ENCODE measurements around the gene KLF13. TPM values are rescaled to one million over a fixed set of nuclear protein-coding genes. Genes with fewer than 3 reads are reported as not detected.

Gene KLF13
- total RNA-seq, 1 experiment from 2014 or later, result 22.1 TPM

- intact Hi-C loops (cut with micrococcal nuclease; ENCODE audit: unreplicated experiment), result no loop called here
- no TSS peak for BruUV-seq (replicated peaks)
- H3K4me3 ChIP-seq (ENCODE audit: low read depth, low read length, poor library complexity, severe bottlenecking), result no peak overlapping the region
- peaks cover 33% of the 10 kb centered on the region for H3K4me1 ChIP-seq (ENCODE audit: insufficient read depth, low read length, poor library complexity, severe bottlenecking)
- H3K9me3 ChIP-seq (ENCODE audit: low read depth, low read length, poor library complexity, severe bottlenecking), result no peaks in the 10 kb centered on the region
- no peaks in the 10 kb centered on the region for H3K36me3 ChIP-seq (ENCODE audit: insufficient read depth, low read length, poor library complexity, severe bottlenecking)
- H3K27me3 ChIP-seq (replicated peaks; ENCODE audit: insufficient read depth, low read depth, low read length, poor library complexity), result no peaks in the 10 kb centered on the region
- TF ChIP-seq CTCF (conservative IDR thresholded peaks at IDR 0.05; ENCODE audit: low read depth, low read length), result no peak
- TF ChIP-seq EZH2 (IDR thresholded peaks at IDR 0.05; ENCODE audit: borderline replicate concordance, low read depth, low read length, poor library complexity, severe bottlenecking), result no peak
- no peak for DNase-seq (ENCODE audit: low spot score)
- ChIA-PET POLR2A (ENCODE audit: low non-redundant PET) (interaction anchor here (0.7 kb wide), 1 partner anchor 334 kb away, joined by 3 read pairs; no protein-coding TSS in a partner anchor), CTCF (no interaction called here)
- H3K27ac ChIP-seq (ENCODE audit: low read depth, low read length, poor library complexity, severe bottlenecking), result no peak overlapping the region
These were observed 35.3 kb downstream of the KLF13 start for GRCh38 chr15:31361764-31362515.

- no peak for DNase-seq (ENCODE audit: low spot score)
- Histone ChIP-seq H3K36me3 (ENCODE audit: insufficient read depth, low read length, poor library complexity, severe bottlenecking) (no peaks in the 10 kb centered on the region), H3K27me3 (replicated peaks; ENCODE audit: insufficient read depth, low read depth, low read length, poor library complexity) (no peaks in the 10 kb centered on the region), H3K4me3 (ENCODE audit: low read depth, low read length, poor library complexity, severe bottlenecking) (no peak overlapping the region), H3K9me3 (ENCODE audit: low read depth, low read length, poor library complexity, severe bottlenecking) (no peaks in the 10 kb centered on the region), H3K4me1 (ENCODE audit: insufficient read depth, low read length, poor library complexity, severe bottlenecking) (peaks cover 36% of the 10 kb centered on the region), H3K27ac (ENCODE audit: low read depth, low read length, poor library complexity, severe bottlenecking) (no peak overlapping the region)
- no TSS peak for BruUV-seq (replicated peaks)
- ChIA-PET POLR2A (ENCODE audit: low non-redundant PET) (no interaction called here), CTCF (no interaction called here)
- no peak for TF ChIP-seq EZH2 (IDR thresholded peaks at IDR 0.05; ENCODE audit: borderline replicate concordance, low read depth, low read length, poor library complexity, severe bottlenecking)
- no peak for TF ChIP-seq CTCF (conservative IDR thresholded peaks at IDR 0.05; ENCODE audit: low read depth, low read length)
- intact Hi-C loops (cut with micrococcal nuclease; ENCODE audit: unreplicated experiment), result no loop called here
These were observed 36.3 kb downstream of the KLF13 start for GRCh38 chr15:31362886-31363285.

- peaks cover 36% of the 10 kb centered on the region for H3K4me1 ChIP-seq (ENCODE audit: insufficient read depth, low read length, poor library complexity, severe bottlenecking)
- intact Hi-C loops (cut with micrococcal nuclease; ENCODE audit: unreplicated experiment), result loop anchor here (5.0 kb wide), 1 partner anchor 123 kb away; no protein-coding TSS in a partner anchor
- no peaks in the 10 kb centered on the region for H3K27me3 ChIP-seq (replicated peaks; ENCODE audit: insufficient read depth, low read depth, low read length, poor library complexity)
- DNase-seq (ENCODE audit: low spot score), result no peak
- no peaks in the 10 kb centered on the region for H3K36me3 ChIP-seq (ENCODE audit: insufficient read depth, low read length, poor library complexity, severe bottlenecking)
- no peak overlapping the region for H3K4me3 ChIP-seq (ENCODE audit: low read depth, low read length, poor library complexity, severe bottlenecking)
- POLR2A ChIA-PET (ENCODE audit: low non-redundant PET), result interaction anchor here (0.6 kb wide), 1 partner anchor 9 kb away, joined by 10 read pairs; no protein-coding TSS in a partner anchor
- BruUV-seq (replicated peaks), result no TSS peak
- H3K9me3 ChIP-seq (ENCODE audit: low read depth, low read length, poor library complexity, severe bottlenecking), result no peaks in the 10 kb centered on the region
- TF ChIP-seq CTCF (conservative IDR thresholded peaks at IDR 0.05; ENCODE audit: low read depth, low read length) (no peak), EZH2 (IDR thresholded peaks at IDR 0.05; ENCODE audit: borderline replicate concordance, low read depth, low read length, poor library complexity, severe bottlenecking) (no peak)
- CTCF ChIA-PET, result no interaction called here
- no peak overlapping the region for H3K27ac ChIP-seq (ENCODE audit: low read depth, low read length, poor library complexity, severe bottlenecking)
These were observed 37.8 kb downstream of the KLF13 start for GRCh38 chr15:31364301-31365031.
